K562 (cell line): ENCODE results near the gene HAUS1. TPM values are rescaled to one million over a fixed set of nuclear protein-coding genes. Genes with fewer than 3 reads are reported as not detected.

ENCODE experiments used
- CBX2 ChIP-seq: fragments of 200-600 bp; sonication (generic); IDR thresholded peaks from one replicate; pipeline ENCODE4 v1.6.1; 2012; ENCODE audit warnings: mild to moderate bottlenecking, low read length, inconsistent platforms; ENCODE audit not compliant: insufficient read depth, poor library complexity, severe bottlenecking
- GABPB2 ChIP-seq: fragments of 250-450 bp; sonication (Bioruptor Pico); conservative IDR thresholded peaks from 2 replicates; pipeline ENCODE4 v1.5.1; 2021; ENCODE audit warnings: mild to moderate bottlenecking
- HOXB6 ChIP-seq: fragments of 250-450 bp; sonication (Bioruptor Pico); IDR thresholded peaks from 2 replicates; pipeline ENCODE4 v1.5.1; 2022; ENCODE audit warnings: mild to moderate bottlenecking, borderline replicate concordance
- JUND ChIP-seq, 2 experiments: IDR thresholded peaks; 2 replicates in 1 of 2; 3 replicates in 1 of 2; pipeline ENCODE4 v1.6.1; 2011; ENCODE audit warnings: borderline replicate concordance in 2 of 2, low read depth in 2 of 2, low read length in 2 of 2, improper control_type of control experiment in 1 of 2, missing biosample characterization in 1 of 2, missing genetic modification characterization in 1 of 2, missing genetic modification reagents in 1 of 2
- NFYB ChIP-seq: IDR thresholded peaks from 2 replicates; pipeline ENCODE4 v1.6.1; 2011; ENCODE audit warnings: mild to moderate bottlenecking, moderate library complexity; ENCODE audit not compliant: insufficient read length; ENCODE audit errors: extremely low read depth
- RAD21 ChIP-seq, 2 experiments: fragments of 250-450 bp in 1 of 2; fragments of 450-650 bp in 1 of 2; sonication (Bioruptor Pico) in 1 of 2; formaldehyde crosslinking in 1 of 2; IDR thresholded peaks in 1 of 2; conservative IDR thresholded peaks in 1 of 2; 2 replicates each; pipeline versions ENCODE4 v1.4.0 to v1.8.0; 2020 to 2022; ENCODE audit warnings: mild to moderate bottlenecking in 2 of 2, moderate library complexity in 1 of 2
- RB1 ChIP-seq: fragments of 450-650 bp; IDR thresholded peaks from 2 replicates; pipeline ENCODE4 v1.6.1; 2017; ENCODE audit warnings: low read depth, mild to moderate bottlenecking
- RFX1 ChIP-seq: fragments of 450-650 bp; IDR thresholded peaks from 2 replicates; pipeline ENCODE4 v1.6.1; 2016; ENCODE audit warnings: mild to moderate bottlenecking, moderate library complexity
- RFX5 ChIP-seq: IDR thresholded peaks from 2 replicates; pipeline ENCODE4 v1.6.1; 2011; ENCODE audit warnings: low read depth, mild to moderate bottlenecking, improper control_type of control experiment, low read length
- SMAD1 ChIP-seq: fragments of 150-350 bp; IDR thresholded peaks from 2 replicates; pipeline ENCODE4 v1.6.1; 2014; ENCODE audit warnings: low read length, low read depth; ENCODE audit not compliant: partially characterized antibody
- SMAD3 ChIP-seq: fragments of 450-650 bp; formaldehyde crosslinking; conservative IDR thresholded peaks from 2 replicates; pipeline ENCODE4 v1.4.0; 2020; ENCODE audit warnings: mild to moderate bottlenecking
- ZNF217 ChIP-seq: sonication (generic); formaldehyde crosslinking; IDR thresholded peaks from 2 replicates; pipeline ENCODE4 v1.8.0; 2022; ENCODE audit warnings: mild to moderate bottlenecking, missing genetic modification reagents
- polyA plus RNA-seq, 8 experiments: library from polyadenylated mRNA; depleted of rRNA in 4 of 8; stranded (reverse) in 5 of 8; unstranded in 3 of 8; fragments of >200 nt; fragmentation: Nextera tagmentation in 2 of 8; fragmentation: Illumina TruSeq in 1 of 8; extraction: Ambion mirVana in 2 of 8; extraction: Trizol in 1 of 8; gene quantifications; 2 replicates each; pipeline versions ENCODE4 v1.2.1 to v1.2.3, GENCODE V29; 2011 to 2014; ENCODE audit warnings: inconsistent platforms in 1 of 8, missing spikeins in 1 of 8
- total RNA-seq, 7 experiments: library from RNA; depleted of rRNA in 6 of 7; stranded (reverse); fragments of >200 nt in 6 of 7; fragmentation: Illumina TruSeq in 2 of 7; extraction: Trizol in 2 of 7; gene quantifications; 2 replicates each; pipeline versions ENCODE4 v1.2.1 to v1.2.3, GENCODE V29; 2011 to 2021; ENCODE audit warnings: low replicate concordance in 1 of 7
- TF ChIP-seq, protein P1 (sequence below): fragments of 250-450 bp; sonication (Bioruptor Pico); IDR thresholded peaks from 2 replicates; pipeline ENCODE4 v1.5.0; 2022; ENCODE audit warnings: mild to moderate bottlenecking
- TF ChIP-seq, protein P2 (sequence below): sonication (generic); formaldehyde crosslinking; IDR thresholded peaks from 2 replicates; pipeline ENCODE4 v1.8.0; 2023; ENCODE audit warnings: mild to moderate bottlenecking, missing genetic modification reagents
- TF ChIP-seq, protein P3 (sequence below): fragments of 250-450 bp; sonication (Bioruptor Pico); IDR thresholded peaks from 2 replicates; pipeline ENCODE4 v1.4.0; 2020; ENCODE audit warnings: mild to moderate bottlenecking
- TF ChIP-seq, protein P4 (sequence below): fragments of 250-450 bp; sonication (Bioruptor Pico); IDR thresholded peaks from 2 replicates; pipeline ENCODE4 v1.8.0; 2021; ENCODE audit warnings: moderate library complexity, mild to moderate bottlenecking, inconsistent platforms

Gene HAUS1
- total and polyA plus RNA-seq, 9 of the 15 experiments (the other 6 are each of a cell fraction or from before 2014, with no cell fraction given), result 45.6 to 135 (median 76.3) TPM

DNA sequence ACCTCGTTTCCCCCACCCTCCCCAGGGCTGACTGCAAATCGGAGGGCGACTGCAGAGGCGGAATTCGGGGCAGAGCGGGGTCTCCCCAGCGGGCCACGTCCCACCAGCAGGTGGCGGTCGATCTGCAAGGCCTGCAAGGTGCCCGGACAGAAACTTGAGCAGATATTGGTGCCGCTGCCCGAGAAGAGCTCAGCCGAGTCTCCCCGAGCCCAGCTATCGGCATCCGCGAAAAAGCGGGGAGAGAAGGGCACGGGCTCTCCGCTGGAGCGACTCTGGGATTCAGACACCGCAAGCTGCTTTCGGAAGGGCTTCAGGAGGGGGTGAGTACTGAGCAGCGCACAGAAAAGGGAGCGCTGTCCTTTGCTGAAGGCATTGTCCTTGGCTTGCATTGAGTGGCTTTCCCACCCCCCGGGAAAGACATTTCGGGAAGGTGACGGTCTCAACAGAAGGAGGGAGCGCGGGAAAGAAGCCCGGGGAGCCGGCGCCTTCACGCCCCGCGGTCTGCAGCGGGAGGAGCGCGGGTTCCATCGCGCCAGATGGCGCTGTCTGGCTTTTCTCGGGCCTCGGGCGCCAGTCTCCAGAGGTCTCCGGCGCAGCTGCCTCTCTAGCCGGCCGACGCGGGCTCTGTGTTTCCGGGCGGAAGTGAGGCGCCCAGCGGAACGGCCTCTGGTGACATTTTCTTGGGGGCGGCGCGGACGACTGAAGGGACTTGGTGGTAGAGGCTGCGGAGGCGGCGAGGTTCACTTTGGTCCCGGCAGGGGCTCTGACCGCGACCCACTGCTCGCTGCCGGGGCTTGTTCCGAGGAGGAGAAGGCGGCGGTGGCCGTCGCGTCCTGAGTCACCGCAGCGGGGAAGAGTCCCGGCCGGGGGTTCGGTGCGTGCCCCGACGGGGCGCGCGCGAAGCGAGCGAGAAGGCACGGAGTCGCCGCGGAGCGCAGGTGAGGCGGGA, 69.5 kb downstream of the HAUS1 start (continued):
- TF ChIP-seq SMAD1 (no peak), HOXB6 (CRISPR knock-in tag) (no peak), JUND (IDR thresholded peaks at IDR 0.05; ENCODE audit: borderline replicate concordance, low read depth, low read length) (peak; percentile 46; the same call in 1 of the 2 replicates), JUND (tag; IDR thresholded peaks at IDR 0.05; ENCODE audit: borderline replicate concordance, low read depth, low read length) (no peak), RAD21 (CRISPR knock-in tag; conservative IDR thresholded peaks at IDR 0.05 in 1 of 2, IDR thresholded peaks at IDR 0.05 in 1 of 2) (peak; percentile 50 to 64), RFX5 (no peak), ZNF217 (CRISPR knock-in tag) (no peak), RFX1 (no peak), NFYB (no peak), CBX2 (no peak), GABPB2 (CRISPR knock-in tag) (no peak), SMAD3 (CRISPR knock-in tag) (no peak), RB1 (peak; percentile 88)
- TF ChIP-seq, protein P1, sequence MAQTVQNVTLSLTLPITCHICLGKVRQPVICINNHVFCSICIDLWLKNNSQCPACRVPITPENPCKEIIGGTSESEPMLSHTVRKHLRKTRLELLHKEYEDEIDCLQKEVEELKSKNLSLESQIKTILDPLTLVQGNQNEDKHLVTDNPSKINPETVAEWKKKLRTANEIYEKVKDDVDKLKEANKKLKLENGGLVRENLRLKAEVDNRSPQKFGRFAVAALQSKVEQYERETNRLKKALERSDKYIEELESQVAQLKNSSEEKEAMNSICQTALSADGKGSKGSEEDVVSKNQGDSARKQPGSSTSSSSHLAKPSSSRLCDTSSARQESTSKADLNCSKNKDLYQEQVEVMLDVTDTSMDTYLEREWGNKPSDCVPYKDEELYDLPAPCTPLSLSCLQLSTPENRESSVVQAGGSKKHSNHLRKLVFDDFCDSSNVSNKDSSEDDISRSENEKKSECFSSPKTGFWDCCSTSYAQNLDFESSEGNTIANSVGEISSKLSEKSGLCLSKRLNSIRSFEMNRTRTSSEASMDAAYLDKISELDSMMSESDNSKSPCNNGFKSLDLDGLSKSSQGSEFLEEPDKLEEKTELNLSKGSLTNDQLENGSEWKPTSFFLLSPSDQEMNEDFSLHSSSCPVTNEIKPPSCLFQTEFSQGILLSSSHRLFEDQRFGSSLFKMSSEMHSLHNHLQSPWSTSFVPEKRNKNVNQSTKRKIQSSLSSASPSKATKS, result no peak
- TF ChIP-seq, protein P2, sequence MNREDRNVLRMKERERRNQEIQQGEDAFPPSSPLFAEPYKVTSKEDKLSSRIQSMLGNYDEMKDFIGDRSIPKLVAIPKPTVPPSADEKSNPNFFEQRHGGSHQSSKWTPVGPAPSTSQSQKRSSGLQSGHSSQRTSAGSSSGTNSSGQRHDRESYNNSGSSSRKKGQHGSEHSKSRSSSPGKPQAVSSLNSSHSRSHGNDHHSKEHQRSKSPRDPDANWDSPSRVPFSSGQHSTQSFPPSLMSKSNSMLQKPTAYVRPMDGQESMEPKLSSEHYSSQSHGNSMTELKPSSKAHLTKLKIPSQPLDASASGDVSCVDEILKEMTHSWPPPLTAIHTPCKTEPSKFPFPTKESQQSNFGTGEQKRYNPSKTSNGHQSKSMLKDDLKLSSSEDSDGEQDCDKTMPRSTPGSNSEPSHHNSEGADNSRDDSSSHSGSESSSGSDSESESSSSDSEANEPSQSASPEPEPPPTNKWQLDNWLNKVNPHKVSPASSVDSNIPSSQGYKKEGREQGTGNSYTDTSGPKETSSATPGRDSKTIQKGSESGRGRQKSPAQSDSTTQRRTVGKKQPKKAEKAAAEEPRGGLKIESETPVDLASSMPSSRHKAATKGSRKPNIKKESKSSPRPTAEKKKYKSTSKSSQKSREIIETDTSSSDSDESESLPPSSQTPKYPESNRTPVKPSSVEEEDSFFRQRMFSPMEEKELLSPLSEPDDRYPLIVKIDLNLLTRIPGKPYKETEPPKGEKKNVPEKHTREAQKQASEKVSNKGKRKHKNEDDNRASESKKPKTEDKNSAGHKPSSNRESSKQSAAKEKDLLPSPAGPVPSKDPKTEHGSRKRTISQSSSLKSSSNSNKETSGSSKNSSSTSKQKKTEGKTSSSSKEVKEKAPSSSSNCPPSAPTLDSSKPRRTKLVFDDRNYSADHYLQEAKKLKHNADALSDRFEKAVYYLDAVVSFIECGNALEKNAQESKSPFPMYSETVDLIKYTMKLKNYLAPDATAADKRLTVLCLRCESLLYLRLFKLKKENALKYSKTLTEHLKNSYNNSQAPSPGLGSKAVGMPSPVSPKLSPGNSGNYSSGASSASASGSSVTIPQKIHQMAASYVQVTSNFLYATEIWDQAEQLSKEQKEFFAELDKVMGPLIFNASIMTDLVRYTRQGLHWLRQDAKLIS (CRISPR knock-in tag), result peak; percentile 64; the same call in 1 of the 2 replicates
- TF ChIP-seq, protein P3, sequence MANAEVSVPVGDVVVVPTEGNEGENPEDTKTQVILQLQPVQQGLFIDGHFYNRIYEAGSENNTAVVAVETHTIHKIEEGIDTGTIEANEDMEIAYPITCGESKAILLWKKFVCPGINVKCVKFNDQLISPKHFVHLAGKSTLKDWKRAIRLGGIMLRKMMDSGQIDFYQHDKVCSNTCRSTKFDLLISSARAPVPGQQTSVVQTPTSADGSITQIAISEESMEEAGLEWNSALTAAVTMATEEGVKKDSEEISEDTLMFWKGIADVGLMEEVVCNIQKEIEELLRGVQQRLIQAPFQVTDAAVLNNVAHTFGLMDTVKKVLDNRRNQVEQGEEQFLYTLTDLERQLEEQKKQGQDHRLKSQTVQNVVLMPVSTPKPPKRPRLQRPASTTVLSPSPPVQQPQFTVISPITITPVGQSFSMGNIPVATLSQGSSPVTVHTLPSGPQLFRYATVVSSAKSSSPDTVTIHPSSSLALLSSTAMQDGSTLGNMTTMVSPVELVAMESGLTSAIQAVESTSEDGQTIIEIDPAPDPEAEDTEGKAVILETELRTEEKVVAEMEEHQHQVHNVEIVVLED (CRISPR knock-in tag), result peak; percentile 94
- TF ChIP-seq, protein P4, sequence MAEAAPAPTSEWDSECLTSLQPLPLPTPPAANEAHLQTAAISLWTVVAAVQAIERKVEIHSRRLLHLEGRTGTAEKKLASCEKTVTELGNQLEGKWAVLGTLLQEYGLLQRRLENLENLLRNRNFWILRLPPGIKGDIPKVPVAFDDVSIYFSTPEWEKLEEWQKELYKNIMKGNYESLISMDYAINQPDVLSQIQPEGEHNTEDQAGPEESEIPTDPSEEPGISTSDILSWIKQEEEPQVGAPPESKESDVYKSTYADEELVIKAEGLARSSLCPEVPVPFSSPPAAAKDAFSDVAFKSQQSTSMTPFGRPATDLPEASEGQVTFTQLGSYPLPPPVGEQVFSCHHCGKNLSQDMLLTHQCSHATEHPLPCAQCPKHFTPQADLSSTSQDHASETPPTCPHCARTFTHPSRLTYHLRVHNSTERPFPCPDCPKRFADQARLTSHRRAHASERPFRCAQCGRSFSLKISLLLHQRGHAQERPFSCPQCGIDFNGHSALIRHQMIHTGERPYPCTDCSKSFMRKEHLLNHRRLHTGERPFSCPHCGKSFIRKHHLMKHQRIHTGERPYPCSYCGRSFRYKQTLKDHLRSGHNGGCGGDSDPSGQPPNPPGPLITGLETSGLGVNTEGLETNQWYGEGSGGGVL (CRISPR knock-in tag), result no peak
